ENCODE data around the gene EFCAB8.
"Not testable (repeated sequence)": the region's sequence is repeated elsewhere in the genome, so short reads cannot be mapped to it uniquely, and the experiment has no call there.

Gene EFCAB8

DNA sequence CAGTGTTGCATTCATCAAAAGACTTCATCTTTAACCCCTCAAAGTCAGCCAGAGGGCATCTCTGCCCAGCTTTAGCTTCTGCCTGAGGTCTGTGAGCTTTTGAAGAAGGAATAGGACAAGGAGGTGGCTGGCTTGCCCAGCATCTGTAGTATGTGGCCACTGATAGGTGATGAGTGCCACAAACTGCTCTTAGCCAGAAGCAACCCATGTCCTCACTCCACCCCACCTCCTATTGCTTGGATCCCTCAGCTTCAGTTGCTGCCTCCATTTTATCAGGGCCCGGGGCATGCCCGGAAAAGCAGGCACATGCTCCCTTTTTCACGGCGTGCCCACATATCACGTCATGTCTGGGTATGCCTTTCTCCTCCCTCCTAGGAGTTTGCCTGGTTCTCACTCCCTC is 11.9 kb upstream of the EFCAB8 start:
- Histone ChIP-seq H3K9ac (ENCODE audit: low read length) (no peak overlapping the region), H3K27ac (ENCODE audit: low read depth, low read length) (no peak overlapping the region), H3K4me3 (ENCODE audit: low read length) (no peak overlapping the region), H3K36me3 (ENCODE audit: control insufficient read depth, insufficient read depth, low read length) (peaks cover 32% of the 10 kb centered on the region), H3K27me3 (ENCODE audit: control insufficient read depth, insufficient read depth, low read length) (no peaks in the 10 kb centered on the region), H3K4me1 (ENCODE audit: control insufficient read depth, insufficient read depth, low read length) (peaks cover 5% of the 10 kb centered on the region)

- no peak overlapping the region for H3K9ac ChIP-seq (ENCODE audit: low read length)
- peaks cover 5% of the 10 kb centered on the region for H3K4me1 ChIP-seq (ENCODE audit: control insufficient read depth, insufficient read depth, low read length)
- H3K27me3 ChIP-seq (ENCODE audit: control insufficient read depth, insufficient read depth, low read length) = no peaks in the 10 kb centered on the region
- no peak overlapping the region for H3K4me3 ChIP-seq (ENCODE audit: low read length)
- peaks cover 27% of the 10 kb centered on the region for H3K36me3 ChIP-seq (ENCODE audit: control insufficient read depth, insufficient read depth, low read length)
- no peak overlapping the region for H3K27ac ChIP-seq (ENCODE audit: low read depth, low read length)
Observed at GRCh38 chr20:32847964-32848363, 10.8 kb upstream of the EFCAB8 start.

- Histone ChIP-seq H3K4me1 (ENCODE audit: control insufficient read depth, insufficient read depth, low read length) (peaks cover 5% of the 10 kb centered on the region), H3K27me3 (ENCODE audit: control insufficient read depth, insufficient read depth, low read length) (no peaks in the 10 kb centered on the region), H3K36me3 (ENCODE audit: control insufficient read depth, insufficient read depth, low read length) (peaks cover 27% of the 10 kb centered on the region), H3K4me3 (ENCODE audit: low read length) (no peak overlapping the region), H3K27ac (ENCODE audit: low read depth, low read length) (no peak overlapping the region), H3K9ac (ENCODE audit: low read length) (no peak overlapping the region)
Observed at GRCh38 chr20:32848846-32849245, 9.9 kb upstream of the EFCAB8 start.

GRCh38 chr20:32849577-32849976 is 9.1 kb upstream of the EFCAB8 start:
- Histone ChIP-seq H3K27ac (ENCODE audit: low read depth, low read length) (no peak overlapping the region), H3K27me3 (ENCODE audit: control insufficient read depth, insufficient read depth, low read length) (no peaks in the 10 kb centered on the region), H3K4me3 (ENCODE audit: low read length) (no peak overlapping the region), H3K9ac (ENCODE audit: low read length) (no peak overlapping the region), H3K36me3 (ENCODE audit: control insufficient read depth, insufficient read depth, low read length) (peaks cover 28% of the 10 kb centered on the region), H3K4me1 (ENCODE audit: control insufficient read depth, insufficient read depth, low read length) (peaks cover 5% of the 10 kb centered on the region)

DNA sequence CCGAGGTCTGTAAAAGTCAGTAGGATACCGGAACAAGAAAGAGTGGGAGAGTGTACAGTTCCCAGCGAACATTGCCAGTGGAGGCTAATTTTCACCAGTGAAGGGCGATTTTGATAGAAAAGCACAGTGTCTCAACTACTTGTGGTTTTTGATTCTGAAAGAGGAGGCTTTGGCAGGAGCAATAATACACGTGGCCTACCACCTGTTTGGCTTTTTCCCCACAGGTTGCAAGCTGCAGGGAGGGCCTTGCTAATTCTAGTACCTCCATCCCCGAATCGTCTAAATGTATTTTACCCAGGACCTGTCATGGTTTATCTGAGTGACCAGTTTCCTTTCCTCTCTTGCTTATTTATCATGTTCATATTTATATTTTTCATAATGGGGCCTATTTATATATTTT is 3.3 kb upstream of the EFCAB8 start:
- Histone ChIP-seq H3K4me3 (ENCODE audit: low read length) (no peak overlapping the region), H3K36me3 (ENCODE audit: control insufficient read depth, insufficient read depth, low read length) (peaks cover 8% of the 10 kb centered on the region), H3K9ac (ENCODE audit: low read length) (no peak overlapping the region), H3K4me1 (ENCODE audit: control insufficient read depth, insufficient read depth, low read length) (no peaks in the 10 kb centered on the region), H3K27ac (ENCODE audit: low read depth, low read length) (no peak overlapping the region), H3K27me3 (ENCODE audit: control insufficient read depth, insufficient read depth, low read length) (no peaks in the 10 kb centered on the region)

DNA sequence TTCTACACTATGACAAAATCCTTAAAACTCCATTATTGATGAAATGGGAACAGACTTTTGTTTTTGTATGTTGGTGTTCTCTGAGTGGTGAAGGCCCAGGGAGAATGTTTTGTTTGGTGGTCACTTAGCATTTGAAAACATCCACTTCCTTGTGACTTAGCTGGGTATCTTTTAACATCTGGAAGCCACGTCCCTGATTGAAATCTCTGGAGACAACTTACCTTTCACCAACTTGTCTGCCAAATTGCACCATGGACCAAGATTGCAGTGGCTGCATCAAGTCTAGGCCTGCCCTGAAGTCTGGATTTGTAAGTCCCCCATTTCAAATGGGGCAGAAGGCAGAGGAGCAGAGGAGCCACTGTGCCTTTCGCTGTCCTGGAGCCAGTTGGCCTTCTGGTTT is 534 bp upstream of the EFCAB8 start:
- no peak overlapping the region for H3K9ac ChIP-seq (ENCODE audit: low read length)
- no peaks in the 10 kb centered on the region for H3K27me3 ChIP-seq (ENCODE audit: control insufficient read depth, insufficient read depth, low read length)
- H3K4me1 ChIP-seq (ENCODE audit: control insufficient read depth, insufficient read depth, low read length) = no peaks in the 10 kb centered on the region
- H3K27ac ChIP-seq (ENCODE audit: low read depth, low read length) = no peak overlapping the region
- no peak overlapping the region for H3K4me3 ChIP-seq (ENCODE audit: low read length)
- H3K36me3 ChIP-seq (ENCODE audit: control insufficient read depth, insufficient read depth, low read length) = peaks cover 2% of the 10 kb centered on the region

DNA sequence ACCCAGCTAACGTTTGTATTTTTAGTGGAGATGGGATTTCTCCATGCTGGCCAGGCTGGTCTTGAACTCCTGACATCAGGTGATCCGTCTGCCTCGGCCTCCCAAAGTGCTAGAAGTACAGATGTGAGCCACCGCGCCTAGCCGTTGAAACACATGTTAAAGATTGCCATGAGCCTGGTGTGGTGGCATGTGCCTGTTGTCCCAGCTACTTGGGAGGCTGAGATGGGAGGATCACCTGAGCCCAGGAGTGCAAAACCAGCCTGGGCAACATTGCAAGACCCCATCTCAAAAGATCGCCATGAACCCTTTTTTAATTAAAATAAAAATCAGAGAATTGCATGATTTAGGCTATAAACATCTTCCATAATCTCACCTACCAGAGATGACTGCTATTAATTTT is 2.7 kb downstream of the EFCAB8 start:
- Histone ChIP-seq H3K27ac (ENCODE audit: low read depth, low read length) (no peak overlapping the region), H3K36me3 (ENCODE audit: control insufficient read depth, insufficient read depth, low read length) (no peaks in the 10 kb centered on the region), H3K4me1 (ENCODE audit: control insufficient read depth, insufficient read depth, low read length) (no peaks in the 10 kb centered on the region), H3K9ac (ENCODE audit: low read length) (no peak overlapping the region), H3K27me3 (ENCODE audit: control insufficient read depth, insufficient read depth, low read length) (no peaks in the 10 kb centered on the region), H3K4me3 (ENCODE audit: low read length) (no peak overlapping the region)

- Histone ChIP-seq H3K4me3 (ENCODE audit: low read length) (no peak overlapping the region), H3K27me3 (ENCODE audit: control insufficient read depth, insufficient read depth, low read length) (no peaks in the 10 kb centered on the region), H3K9ac (ENCODE audit: low read length) (no peak overlapping the region), H3K4me1 (ENCODE audit: control insufficient read depth, insufficient read depth, low read length) (no peaks in the 10 kb centered on the region), H3K36me3 (ENCODE audit: control insufficient read depth, insufficient read depth, low read length) (no peaks in the 10 kb centered on the region), H3K27ac (ENCODE audit: low read depth, low read length) (no peak overlapping the region)
Observed at GRCh38 chr20:32869562-32869961, 10.8 kb downstream of the EFCAB8 start.

- H3K4me3 ChIP-seq (ENCODE audit: low read length); H3K27ac ChIP-seq (ENCODE audit: low read depth, low read length); H3K4me1 ChIP-seq (ENCODE audit: control insufficient read depth, insufficient read depth, low read length); H3K9ac ChIP-seq (ENCODE audit: low read length); H3K36me3 ChIP-seq (ENCODE audit: control insufficient read depth, insufficient read depth, low read length); H3K27me3 ChIP-seq (ENCODE audit: control insufficient read depth, insufficient read depth, low read length): not testable (repeated sequence)
Observed at GRCh38 chr20:32870526-32870925, 11.8 kb downstream of the EFCAB8 start.

- H3K4me1 ChIP-seq (ENCODE audit: control insufficient read depth, insufficient read depth, low read length) = no peaks in the 10 kb centered on the region
- no peak overlapping the region for H3K27ac ChIP-seq (ENCODE audit: low read depth, low read length)
- H3K27me3 ChIP-seq (ENCODE audit: control insufficient read depth, insufficient read depth, low read length) = no peaks in the 10 kb centered on the region
- no peaks in the 10 kb centered on the region for H3K36me3 ChIP-seq (ENCODE audit: control insufficient read depth, insufficient read depth, low read length)
- H3K4me3 ChIP-seq (ENCODE audit: low read length) = no peak overlapping the region
- no peak overlapping the region for H3K9ac ChIP-seq (ENCODE audit: low read length)
Observed at GRCh38 chr20:32870985-32871384, 12.3 kb downstream of the EFCAB8 start.

DNA sequence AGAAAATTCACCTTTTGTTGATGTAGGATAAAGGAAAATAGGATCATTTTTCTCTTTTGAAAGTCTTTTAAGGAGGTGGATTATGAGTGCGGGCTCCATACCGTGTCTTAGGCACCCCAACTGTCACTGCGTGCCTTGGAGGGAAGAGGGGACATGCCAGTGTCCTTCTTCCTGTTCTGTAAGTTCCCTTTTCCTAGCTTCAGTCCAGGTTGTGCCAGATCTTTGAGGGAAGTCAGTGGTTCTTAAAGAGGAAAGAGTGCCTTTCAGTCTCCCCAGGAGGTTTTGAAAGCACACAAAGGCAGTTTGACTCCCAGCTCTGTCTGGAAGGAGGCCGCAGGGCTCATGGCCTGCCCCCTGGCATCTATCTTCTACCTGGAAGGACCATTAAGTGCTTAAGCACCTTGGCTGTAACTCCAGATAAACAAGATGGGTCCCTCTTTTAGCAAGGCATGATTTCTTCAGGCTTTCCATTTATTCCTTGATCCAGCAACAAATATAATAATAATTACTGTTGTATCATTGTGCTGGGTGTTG is 13.0 kb downstream of the EFCAB8 start:
- Histone ChIP-seq H3K27ac (ENCODE audit: low read depth, low read length) (no peak overlapping the region), H3K4me1 (ENCODE audit: control insufficient read depth, insufficient read depth, low read length) (no peaks in the 10 kb centered on the region), H3K27me3 (ENCODE audit: control insufficient read depth, insufficient read depth, low read length) (no peaks in the 10 kb centered on the region), H3K9ac (ENCODE audit: low read length) (no peak overlapping the region), H3K36me3 (ENCODE audit: control insufficient read depth, insufficient read depth, low read length) (no peaks in the 10 kb centered on the region), H3K4me3 (ENCODE audit: low read length) (no peak overlapping the region)

DNA sequence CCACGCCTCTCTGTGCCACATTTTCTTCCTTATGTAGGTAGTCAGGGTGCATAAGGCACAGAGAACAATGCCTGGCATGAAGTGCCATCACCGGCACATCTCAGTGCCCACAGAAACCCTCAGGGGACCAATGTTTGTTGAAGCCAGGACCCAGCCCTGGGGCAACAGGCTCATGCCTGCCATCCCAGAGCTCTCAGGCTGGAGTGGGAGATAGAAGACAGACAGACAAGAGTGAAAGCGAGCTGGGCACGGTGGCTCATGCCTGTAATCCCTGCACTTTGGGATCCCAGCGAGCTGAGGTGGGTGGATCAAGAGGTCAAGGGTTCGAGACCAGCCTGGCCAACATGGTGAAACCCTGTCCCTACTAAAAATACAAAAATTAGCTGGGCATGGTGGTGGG is 13.5 kb downstream of the EFCAB8 start:
- no peaks in the 10 kb centered on the region for H3K4me1 ChIP-seq (ENCODE audit: control insufficient read depth, insufficient read depth, low read length)
- no peaks in the 10 kb centered on the region for H3K36me3 ChIP-seq (ENCODE audit: control insufficient read depth, insufficient read depth, low read length)
- no peak overlapping the region for H3K4me3 ChIP-seq (ENCODE audit: low read length)
- no peak overlapping the region for H3K9ac ChIP-seq (ENCODE audit: low read length)
- H3K27me3 ChIP-seq (ENCODE audit: control insufficient read depth, insufficient read depth, low read length) = no peaks in the 10 kb centered on the region
- H3K27ac ChIP-seq (ENCODE audit: low read depth, low read length) = no peak overlapping the region

DNA sequence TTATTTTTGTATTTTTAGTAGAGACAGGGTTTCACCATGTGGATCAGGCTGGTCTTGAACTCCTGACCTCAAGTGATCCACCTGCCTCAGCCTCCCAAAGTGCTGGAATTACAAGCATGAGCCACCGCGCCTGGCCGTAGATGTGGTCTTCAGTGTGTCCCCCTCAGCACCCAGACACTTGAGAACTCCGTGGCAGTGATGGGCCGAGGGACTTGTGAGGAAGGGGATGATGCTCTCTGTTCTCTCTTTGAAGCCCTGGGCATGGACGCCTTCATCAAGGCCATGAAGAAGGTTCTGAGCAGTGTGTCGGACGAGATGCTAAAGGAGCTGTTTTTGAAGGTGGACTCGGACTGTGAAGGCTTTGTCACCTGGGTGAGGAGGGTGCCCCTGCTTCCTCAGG is 16.9 kb downstream of the EFCAB8 start:
- Histone ChIP-seq H3K36me3 (ENCODE audit: control insufficient read depth, insufficient read depth, low read length) (no peaks in the 10 kb centered on the region), H3K27ac (ENCODE audit: low read depth, low read length) (no peak overlapping the region), H3K4me1 (ENCODE audit: control insufficient read depth, insufficient read depth, low read length) (peaks cover 5% of the 10 kb centered on the region), H3K27me3 (ENCODE audit: control insufficient read depth, insufficient read depth, low read length) (no peaks in the 10 kb centered on the region), H3K9ac (ENCODE audit: low read length) (no peak overlapping the region), H3K4me3 (ENCODE audit: low read length) (no peak overlapping the region)

Data from rectal smooth muscle tissue (tissue), 1 donor.